Fibroblast of the aortic adventitia (primary cell): ENCODE data around the gene ACAD9. TPM values are rescaled to one million over a fixed set of nuclear protein-coding genes. Genes with fewer than 3 reads are reported as not detected.
A peak's percentile ranks its signal among the peaks of the same experiment; 100 is the strongest.
"Not testable (repeated sequence)": the region's sequence is repeated elsewhere in the genome, so short reads cannot be mapped to it uniquely, and the experiment has no call there.

ENCODE experiments used
- DNase-seq: peaks from one replicate; pipeline ENCODE4 v3.0.0-alpha.2; 2010; ENCODE audit warnings: low read depth
- H3K4me3 ChIP-seq: 2 replicates; pipeline ENCODE4 v1.5.1; 2011; ENCODE audit warnings: low read depth, mild to moderate bottlenecking, control low read depth, low read length, moderate library complexity
- CTCF ChIP-seq: IDR thresholded peaks from 2 replicates; pipeline ENCODE4 v1.5.1; 2011; ENCODE audit warnings: mild to moderate bottlenecking, low read length, control low read depth, inconsistent platforms; ENCODE audit not compliant: insufficient read depth
- total RNA-seq: library from RNA; depleted of rRNA; stranded (reverse); fragments of >200 nt; gene quantifications from 2 replicates; pipeline ENCODE4 v1.2.3, GENCODE V29; 2012; ENCODE audit warnings: low replicate concordance

The ACAD9 gene
- total RNA-seq, 1 donor, result 40.9 TPM

- DNase-seq, result no peak
- no peak for TF ChIP-seq CTCF
- H3K4me3 ChIP-seq, result no peak overlapping the region
Measured at GRCh38 chr3:128861491-128861890, 17.9 kb upstream of the ACAD9 start.

- peak; percentile 23 for TF ChIP-seq CTCF
- no peak overlapping the region for H3K4me3 ChIP-seq
- DNase-seq, result no peak
Measured at GRCh38 chr3:128863560-128863959, 15.9 kb upstream of the ACAD9 start.

- DNase-seq, result no peak
- TF ChIP-seq CTCF, result no peak
Measured at GRCh38 chr3:128864351-128864811, 15.0 kb upstream of the ACAD9 start.

GRCh38 chr3:128864849-128865804, 14.3 kb upstream of the ACAD9 start:
- H3K4me3 ChIP-seq, result not testable (repeated sequence)
- peak; percentile 43 for DNase-seq

More at GRCh38 chr3:128864351-128864811, 15.0 kb upstream of the ACAD9 start:
- H3K4me3 ChIP-seq, result no peak overlapping the region

- no peak for DNase-seq
- TF ChIP-seq CTCF, result no peak
Measured at GRCh38 chr3:128867200-128868125, 12.0 kb upstream of the ACAD9 start.

GRCh38 chr3:128870347-128870746, 9.1 kb upstream of the ACAD9 start:
- DNase-seq, result no peak
- no peak overlapping the region for H3K4me3 ChIP-seq
- TF ChIP-seq CTCF, result no peak

More at GRCh38 chr3:128867200-128868125, 12.0 kb upstream of the ACAD9 start:
- no peak overlapping the region for H3K4me3 ChIP-seq

GRCh38 chr3:128872282-128872681, 7.1 kb upstream of the ACAD9 start:
- TF ChIP-seq CTCF, result no peak
- no peak for DNase-seq

More at GRCh38 chr3:128872282-128872681, 7.1 kb upstream of the ACAD9 start:
- H3K4me3 ChIP-seq, result no peak overlapping the region
